Sigmoid colon (tissue), 7 donors: ENCODE results near the gene ZNF593OS. TPM values are rescaled to one million over a fixed set of nuclear protein-coding genes. Genes with fewer than 3 reads are reported as not detected.

Source experiments
- DNase-seq: peaks from one replicate; pipeline ENCODE4 v3.0.0-alpha.2; 2019
- H3K27ac ChIP-seq, 4 donors: fragments of 200-600 bp; sonication (generic); one replicate each; pipeline ENCODE4 v1.5.1; 2016 to 2019; ENCODE audit warnings: mild to moderate bottlenecking in 1 of 4
- H3K27me3 ChIP-seq, 3 donors: fragments of 200-600 bp; sonication (generic); one replicate each; pipeline ENCODE4 v1.5.1; 2019; ENCODE audit warnings: mild to moderate bottlenecking in 1 of 3
- H3K36me3 ChIP-seq, 4 donors: fragments of 200-600 bp; sonication (generic); one replicate each; pipeline ENCODE4 v1.5.1; 2016 to 2019
- H3K4me1 ChIP-seq, 4 donors: fragments of 200-600 bp; sonication (generic); one replicate each; pipeline ENCODE4 v1.5.1; 2017 to 2019
- H3K4me3 ChIP-seq, 4 donors: fragments of 200-600 bp; sonication (generic); one replicate each; pipeline ENCODE4 v1.5.1; 2017 to 2019; ENCODE audit warnings: mild to moderate bottlenecking in 2 of 4, moderate library complexity in 1 of 4
- H3K9me3 ChIP-seq, 4 donors: fragments of 200-600 bp in 3 of 4; sonication (generic) in 3 of 4; one replicate each; pipeline versions ENCODE4 v1.5.1 to v1.6.1; 2013 to 2019
- EP300 ChIP-seq, 4 donors: sonication (generic); formaldehyde crosslinking; IDR thresholded peaks; one replicate each; pipeline ENCODE4 v1.6.1; 2017; ENCODE audit warnings: antibody characterized with exemption in 4 of 4
- POLR2A ChIP-seq, 2 donors: fragments of 450-650 bp; IDR thresholded peaks; one replicate each; pipeline ENCODE4 v1.6.1; 2016; ENCODE audit warnings: antibody characterized with exemption in 2 of 2, mild to moderate bottlenecking in 2 of 2, moderate library complexity in 2 of 2
- POLR2AphosphoS5 ChIP-seq, 4 donors: sonication (generic); formaldehyde crosslinking; IDR thresholded peaks; one replicate each; pipeline ENCODE4 v1.6.1; 2017; ENCODE audit warnings: antibody characterized with exemption in 4 of 4
- WGBS, 2 donors: extraction: QIAGEN DNeasy Blood & Tissue Kit; methylation state at CpG; one replicate each; pipeline ENCODE4 v1.1.7; 2013; 5-methylcytosine and 5-hydroxymethylcytosine counted together
- intact Hi-C: fragments of 100-400 bp; cut with DNase I; formaldehyde crosslinking; loops from one replicate; pipeline ENCODE4 v1.15.1; 2023
- polyA plus RNA-seq, 3 donors: library from polyadenylated mRNA; stranded (reverse); fragments of 200-250 nt; gene quantifications; one replicate each; pipeline ENCODE4 v1.2.3, GENCODE V29; 2013
- total RNA-seq, 4 donors: library from RNA; depleted of rRNA; stranded (reverse); fragments of >200 nt; gene quantifications; one replicate each; pipeline ENCODE4 v1.1.0, GENCODE V29; 2016
- TF ChIP-seq, protein P1 (sequence below), 4 experiments: fragments of 450-650 bp in 3 of 4; fragments of 200-600 bp in 1 of 4; IDR thresholded peaks; one replicate each; pipeline ENCODE4 v1.5.1; 2016 to 2019; ENCODE audit warnings: antibody characterized with exemption in 4 of 4, mild to moderate bottlenecking in 3 of 4, moderate library complexity in 2 of 4
- donor health status: healthy with polysubstance abuse.
- donor health status: Bipolar disorder and iron deficiency.
- donor health status: healthy.

The ZNF593OS gene
- total and polyA plus RNA-seq, 7 donors: 0.13 TPM; not detected in 6

DNA sequence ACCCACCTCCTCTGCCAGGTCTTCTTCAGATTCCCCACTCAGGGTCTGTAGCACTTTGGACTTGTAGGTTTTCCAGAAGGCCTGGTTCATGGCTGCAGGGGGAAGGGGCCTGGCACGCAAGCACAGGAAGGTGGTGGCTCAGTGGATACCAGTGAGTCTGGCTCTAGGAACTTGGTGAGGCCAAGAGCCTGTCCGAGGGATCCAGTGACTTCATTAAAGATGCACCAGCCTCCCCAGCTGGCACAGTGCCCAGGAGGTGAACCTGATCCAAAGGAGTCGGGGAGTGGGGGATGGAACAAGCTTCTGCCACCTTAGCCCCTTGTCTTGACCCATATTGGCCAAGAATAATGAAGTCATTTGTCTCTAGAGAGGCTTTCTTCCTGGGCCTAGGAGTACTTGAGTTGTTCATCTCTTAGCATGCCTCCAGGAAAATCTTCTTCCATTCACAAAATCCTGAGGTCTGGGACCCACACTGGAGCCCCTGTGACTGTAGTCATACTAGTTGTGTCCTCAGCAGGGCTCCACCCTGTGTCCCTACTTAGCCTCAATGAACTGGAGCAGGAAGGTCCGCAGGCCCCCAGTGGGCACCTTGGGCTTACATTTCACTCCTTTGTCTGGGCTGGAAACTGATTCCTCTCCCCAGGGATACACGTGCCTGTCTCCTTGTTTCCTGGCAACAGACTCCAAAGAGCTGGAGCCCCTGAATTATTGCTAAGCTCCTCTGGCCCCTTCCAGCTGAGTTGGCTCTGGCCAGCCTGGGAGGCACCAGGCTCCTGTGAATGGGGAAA is 3.0 kb downstream of the ZNF593OS start, which contains the start of gene C1orf232:
TSS of gene C1orf232 (minus strand) at position 554 of the 788 bp plus-strand sequence. CDS start at position 90, 464 bp downstream.
- intact Hi-C loops: loop anchor here (2.0 to 10.0 kb wide), 4 partner anchors 58 to 156 kb away; partner anchors contain the start of gene PDIK1L
- DNase-seq: no peak
- WGBS, 2 donors: 60 to 77% methylated on average over 5 of the region's 5 CpGs
- Histone ChIP-seq H3K4me3 (peak within 1 kb of the TSS; percentile 84 to 93 (median 86)), H3K27ac (peak within 1 kb of the TSS; percentile 78 to 85 (median 82)), H3K9me3 (no peaks in the 10 kb centered on the region), H3K36me3 (peaks cover 0 to 10% (median 0%) of the 10 kb centered on the region in 4 donors), H3K27me3 (no peaks in the 10 kb centered on the region), H3K4me1 (peaks cover 0 to 28% (median 23%) of the 10 kb centered on the region in 4 donors)
- TF ChIP-seq POLR2A (IDR thresholded peaks at IDR 0.05): no peak
- TF ChIP-seq, protein P1, sequence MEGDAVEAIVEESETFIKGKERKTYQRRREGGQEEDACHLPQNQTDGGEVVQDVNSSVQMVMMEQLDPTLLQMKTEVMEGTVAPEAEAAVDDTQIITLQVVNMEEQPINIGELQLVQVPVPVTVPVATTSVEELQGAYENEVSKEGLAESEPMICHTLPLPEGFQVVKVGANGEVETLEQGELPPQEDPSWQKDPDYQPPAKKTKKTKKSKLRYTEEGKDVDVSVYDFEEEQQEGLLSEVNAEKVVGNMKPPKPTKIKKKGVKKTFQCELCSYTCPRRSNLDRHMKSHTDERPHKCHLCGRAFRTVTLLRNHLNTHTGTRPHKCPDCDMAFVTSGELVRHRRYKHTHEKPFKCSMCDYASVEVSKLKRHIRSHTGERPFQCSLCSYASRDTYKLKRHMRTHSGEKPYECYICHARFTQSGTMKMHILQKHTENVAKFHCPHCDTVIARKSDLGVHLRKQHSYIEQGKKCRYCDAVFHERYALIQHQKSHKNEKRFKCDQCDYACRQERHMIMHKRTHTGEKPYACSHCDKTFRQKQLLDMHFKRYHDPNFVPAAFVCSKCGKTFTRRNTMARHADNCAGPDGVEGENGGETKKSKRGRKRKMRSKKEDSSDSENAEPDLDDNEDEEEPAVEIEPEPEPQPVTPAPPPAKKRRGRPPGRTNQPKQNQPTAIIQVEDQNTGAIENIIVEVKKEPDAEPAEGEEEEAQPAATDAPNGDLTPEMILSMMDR (IDR thresholded peaks at IDR 0.05): no peak

DNA sequence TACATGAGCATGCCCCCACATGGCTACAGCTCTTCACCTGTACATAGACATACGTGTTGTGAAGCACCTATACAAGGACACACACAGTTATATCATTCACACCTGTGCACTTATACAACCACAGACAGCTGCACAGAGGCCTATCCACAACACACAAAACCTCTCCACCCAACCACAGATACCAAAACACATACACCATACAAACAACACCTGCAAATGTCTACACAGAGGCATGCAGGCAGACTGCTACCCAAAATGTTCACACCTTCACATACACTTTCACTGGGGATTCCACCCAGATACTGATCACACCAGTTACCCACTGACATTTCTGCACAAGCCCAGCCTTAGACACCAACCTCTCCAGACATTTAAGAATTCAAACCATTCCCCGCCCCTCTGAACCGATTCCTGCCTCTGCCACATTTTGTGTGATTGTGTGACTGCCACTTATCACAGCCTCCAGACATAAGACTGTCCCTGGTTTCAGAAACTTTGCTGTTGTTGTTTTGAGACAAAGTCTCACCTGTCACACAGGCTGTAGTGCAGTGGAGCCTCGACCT is 4.8 kb downstream of the ZNF593OS start:
- Histone ChIP-seq H3K36me3 (peaks cover 0 to 9% (median 0%) of the 10 kb centered on the region in 4 donors), H3K27me3 (no peaks in the 10 kb centered on the region), H3K9me3 (no peaks in the 10 kb centered on the region), H3K4me3 (no peak overlapping the region), H3K27ac (no peak overlapping the region), H3K4me1 (peaks cover 0 to 31% (median 28%) of the 10 kb centered on the region in 4 donors)
- no peak for DNase-seq
- TF ChIP-seq, protein P1 (IDR thresholded peaks at IDR 0.05): no peak
- TF ChIP-seq POLR2AphosphoS5 (IDR thresholded peaks at IDR 0.05) (no peak), POLR2A (IDR thresholded peaks at IDR 0.05) (no peak), EP300 (IDR thresholded peaks at IDR 0.05) (no peak)
- intact Hi-C loops: loop anchor here (5.0 to 10.0 kb wide), 2 partner anchors 111 to 158 kb away; no protein-coding TSS in a partner anchor
- 77 to 83% methylated on average over 4 of the region's 4 CpGs for WGBS, 2 donors

DNA sequence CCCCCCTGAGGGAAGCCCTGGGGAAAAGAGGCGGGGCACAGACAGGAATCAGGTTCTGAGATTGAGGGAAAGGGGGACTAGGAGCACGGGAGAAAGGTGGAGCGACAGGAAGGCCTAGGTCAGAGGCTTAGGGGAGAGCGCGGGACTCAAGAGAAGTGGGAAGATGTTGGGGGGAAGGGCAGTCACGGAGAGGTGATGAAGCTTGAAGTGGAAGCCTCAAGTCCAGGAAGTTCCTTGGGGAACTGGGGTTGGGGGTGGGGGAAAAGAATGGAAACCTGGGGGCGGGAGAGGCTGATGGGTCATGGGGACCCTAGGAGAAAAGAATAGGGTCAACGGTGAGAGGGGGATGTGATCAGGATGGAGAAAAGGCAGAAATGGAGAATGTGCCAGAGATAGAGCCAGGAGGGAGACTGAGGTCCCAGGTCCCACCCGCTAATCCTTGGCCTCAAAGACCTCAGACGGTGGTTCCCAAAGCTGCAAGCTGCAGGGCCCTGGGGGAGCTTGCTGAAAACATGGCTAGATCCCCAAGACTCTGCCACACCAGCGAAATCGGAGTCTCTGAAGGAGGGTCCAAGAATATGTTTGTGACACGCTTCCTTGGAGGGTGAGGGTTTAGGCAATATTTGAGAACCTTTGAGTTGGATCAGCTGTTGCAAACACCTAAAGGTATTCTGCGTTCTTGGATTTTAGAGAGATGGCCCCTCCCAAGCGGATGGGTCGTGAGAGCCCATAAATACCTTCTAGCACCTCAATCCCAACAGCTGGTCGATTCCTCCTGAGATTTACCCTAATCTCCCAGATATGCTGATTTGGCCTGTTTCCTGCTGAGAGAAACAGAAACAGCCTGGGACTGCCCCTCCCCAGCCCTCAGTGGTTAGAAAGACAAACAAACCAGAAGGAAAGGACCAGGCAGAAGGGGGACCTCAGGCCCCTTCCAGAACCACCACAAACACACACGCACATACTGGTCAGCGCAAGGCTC is 6.5 kb downstream of the ZNF593OS start:
- H3K4me3 ChIP-seq: no peak overlapping the region
- H3K9me3 ChIP-seq: no peaks in the 10 kb centered on the region
- DNase-seq: no peak
- no peaks in the 10 kb centered on the region for H3K27me3 ChIP-seq
- H3K27ac ChIP-seq: peak overlapping the region; percentile 33 to 68 (median 52)
- peaks cover 0 to 28% (median 25%) of the 10 kb centered on the region in 4 donors for H3K4me1 ChIP-seq
- TF ChIP-seq, protein P1 (IDR thresholded peaks at IDR 0.05): no peak
- TF ChIP-seq EP300 (IDR thresholded peaks at IDR 0.05): no peak
- no peak for TF ChIP-seq POLR2A (IDR thresholded peaks at IDR 0.05)
- no peak for TF ChIP-seq POLR2AphosphoS5 (IDR thresholded peaks at IDR 0.05)
- WGBS, 2 donors: 66 to 71% methylated on average over 19 of the region's 19 CpGs
- no peaks in the 10 kb centered on the region for H3K36me3 ChIP-seq
- intact Hi-C loops: loop anchor here (1.0 to 10.0 kb wide), 4 partner anchors 60 to 160 kb away; no protein-coding TSS in a partner anchor
